ENCODE measurements around the gene CRELD2. TPM values are rescaled to one million over a fixed set of nuclear protein-coding genes. Genes with fewer than 3 reads are reported as not detected.
"Not testable (repeated sequence)": the region's sequence is repeated elsewhere in the genome, so short reads cannot be mapped to it uniquely, and the experiment has no call there.

Gene CRELD2
- total RNA-seq, 6 experiments from 2014 or later = 67.9 to 86.8 (median 78.5) TPM

DNA sequence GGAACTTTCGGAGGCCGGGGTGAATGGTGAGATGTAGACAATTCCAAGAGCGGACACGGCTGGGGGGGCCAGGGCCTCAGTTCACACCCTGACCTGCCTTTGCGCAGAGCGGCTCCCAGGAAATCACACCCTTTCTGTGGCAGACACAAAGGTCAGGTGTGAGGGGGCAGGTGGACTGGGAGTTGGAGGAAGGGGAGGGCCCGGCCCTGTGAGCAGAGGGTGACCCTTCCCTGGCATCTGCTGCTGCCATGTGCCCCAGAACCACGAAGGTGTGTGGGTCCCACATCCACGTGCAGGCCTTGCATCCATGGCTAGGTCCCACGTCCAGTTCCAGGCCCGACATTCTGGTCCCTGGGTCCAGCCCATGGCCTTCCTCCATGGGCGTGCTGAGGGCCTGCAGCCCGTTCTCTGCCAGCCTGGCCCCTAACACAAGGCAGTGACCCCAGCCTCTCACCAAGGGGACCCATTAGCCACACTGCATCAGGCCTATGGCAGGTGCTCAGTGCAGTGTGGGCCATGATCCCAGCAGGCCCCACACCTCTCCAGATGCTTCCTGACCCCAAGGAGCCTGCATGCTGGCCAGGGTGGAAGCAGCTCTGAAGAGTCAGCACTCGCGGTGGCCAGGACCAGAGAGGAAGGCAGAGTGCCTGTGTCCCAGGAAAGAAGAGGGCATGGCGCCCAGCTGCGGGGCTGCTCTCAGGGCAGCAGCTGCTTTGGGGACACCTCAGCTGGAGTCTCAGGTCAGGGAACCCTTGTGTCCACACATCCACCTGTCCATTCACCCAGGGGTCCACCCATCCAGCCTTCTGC lies 23.3 kb downstream of the CRELD2 start:
- Mint-ChIP-seq H3K27me3 (ENCODE audit: insufficient read depth) (peaks cover 3% of the 10 kb centered on the region; the same call in 1 of the 2 replicates), H3K9me3 (no peaks in the 10 kb centered on the region)
- no peak for TF ChIP-seq CTCF (IDR thresholded peaks at IDR 0.05)

GRCh38 chr22:49942565-49943404 lies 24.4 kb downstream of the CRELD2 start:
- no peaks in the 10 kb centered on the region for H3K4me1 Mint-ChIP-seq (ENCODE audit: low read depth)
- no peak for DNase-seq

More for the DNA sequence above, 23.3 kb downstream of the CRELD2 start:
- no peak overlapping the region for H3K27ac Mint-ChIP-seq
- no peaks in the 10 kb centered on the region for H3K4me1 Mint-ChIP-seq (ENCODE audit: low read depth)
- no peak for DNase-seq
- no peak overlapping the region for H3K4me3 Mint-ChIP-seq
- H3K36me3 Mint-ChIP-seq (ENCODE audit: low read depth) = no peaks in the 10 kb centered on the region

DNA sequence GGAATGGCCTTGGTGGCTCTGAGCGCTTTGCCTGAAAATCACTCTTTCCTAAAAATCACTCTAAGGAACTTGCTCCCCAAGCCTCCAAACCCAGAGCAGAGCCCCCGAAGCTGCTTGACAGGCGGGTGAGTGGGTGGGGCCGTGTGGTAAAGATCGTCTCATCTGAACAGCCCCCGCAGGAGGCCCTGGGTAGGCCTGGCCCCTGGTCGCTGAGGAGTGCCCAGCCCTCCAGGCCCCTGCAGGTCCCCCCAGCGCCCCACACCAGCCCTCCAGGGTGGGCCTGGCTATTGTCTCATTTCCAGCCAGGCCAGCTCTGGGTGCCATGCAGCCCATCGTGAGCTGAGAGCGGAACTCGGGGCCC lies 25.0 kb downstream of the CRELD2 start:
- no peaks in the 10 kb centered on the region for H3K9me3 Mint-ChIP-seq
- DNase-seq = no peak
- H3K27me3 Mint-ChIP-seq (ENCODE audit: insufficient read depth) = peaks cover 3% of the 10 kb centered on the region; the same call in 1 of the 2 replicates
- no peaks in the 10 kb centered on the region for H3K36me3 Mint-ChIP-seq (ENCODE audit: low read depth)
- H3K4me1 Mint-ChIP-seq (ENCODE audit: low read depth) = no peaks in the 10 kb centered on the region
- no peak overlapping the region for H3K4me3 Mint-ChIP-seq
- TF ChIP-seq CTCF (IDR thresholded peaks at IDR 0.05) = no peak
- no peak overlapping the region for H3K27ac Mint-ChIP-seq

More at GRCh38 chr22:49942565-49943404, 24.4 kb downstream of the CRELD2 start:
- Mint-ChIP-seq H3K27me3 (ENCODE audit: insufficient read depth) (peaks cover 3% of the 10 kb centered on the region; the same call in 1 of the 2 replicates), H3K27ac (no peak overlapping the region), H3K36me3 (ENCODE audit: low read depth) (no peaks in the 10 kb centered on the region), H3K9me3 (no peaks in the 10 kb centered on the region), H3K4me3 (no peak overlapping the region)
- TF ChIP-seq CTCF (IDR thresholded peaks at IDR 0.05) = no peak

- TF ChIP-seq CTCF (IDR thresholded peaks at IDR 0.05) = no peak
- no peak overlapping the region for H3K4me3 Mint-ChIP-seq
- H3K27ac Mint-ChIP-seq = no peak overlapping the region
- no peak for DNase-seq
- no peaks in the 10 kb centered on the region for H3K9me3 Mint-ChIP-seq
- no peaks in the 10 kb centered on the region for H3K4me1 Mint-ChIP-seq (ENCODE audit: low read depth)
- H3K27me3 Mint-ChIP-seq (ENCODE audit: insufficient read depth) = peaks cover 3% of the 10 kb centered on the region; the same call in 1 of the 2 replicates
- H3K36me3 Mint-ChIP-seq (ENCODE audit: low read depth) = no peaks in the 10 kb centered on the region
Observed at GRCh38 chr22:49943771-49944398, 25.5 kb downstream of the CRELD2 start.

DNA sequence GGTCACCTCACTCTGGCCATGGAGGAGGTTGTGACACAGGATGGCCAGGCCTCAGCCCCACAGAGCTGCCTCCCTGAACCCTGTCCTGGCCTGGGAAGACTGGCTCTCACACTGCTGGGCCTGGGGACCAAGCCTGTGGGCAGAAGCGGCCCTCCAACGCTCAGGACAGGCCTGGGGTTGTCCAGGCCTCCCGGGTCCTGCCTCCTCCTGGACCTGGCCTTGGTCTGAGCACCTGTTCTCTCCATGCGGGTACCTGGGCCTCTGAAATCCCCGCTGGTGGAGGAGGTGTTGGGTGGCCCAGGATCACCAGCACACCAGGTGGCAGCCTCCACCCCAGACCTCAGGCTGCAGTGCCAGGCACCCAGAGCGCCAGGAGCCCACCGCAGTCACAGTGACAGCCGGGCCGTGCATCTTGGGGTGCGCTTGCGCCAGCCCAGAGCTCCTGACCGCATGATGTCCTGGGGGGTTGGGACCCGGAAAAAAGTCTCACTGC lies 26.0 kb downstream of the CRELD2 start:
- no peaks in the 10 kb centered on the region for H3K9me3 Mint-ChIP-seq
- H3K36me3 Mint-ChIP-seq (ENCODE audit: low read depth) = no peaks in the 10 kb centered on the region
- no peak overlapping the region for H3K4me3 Mint-ChIP-seq

DNA sequence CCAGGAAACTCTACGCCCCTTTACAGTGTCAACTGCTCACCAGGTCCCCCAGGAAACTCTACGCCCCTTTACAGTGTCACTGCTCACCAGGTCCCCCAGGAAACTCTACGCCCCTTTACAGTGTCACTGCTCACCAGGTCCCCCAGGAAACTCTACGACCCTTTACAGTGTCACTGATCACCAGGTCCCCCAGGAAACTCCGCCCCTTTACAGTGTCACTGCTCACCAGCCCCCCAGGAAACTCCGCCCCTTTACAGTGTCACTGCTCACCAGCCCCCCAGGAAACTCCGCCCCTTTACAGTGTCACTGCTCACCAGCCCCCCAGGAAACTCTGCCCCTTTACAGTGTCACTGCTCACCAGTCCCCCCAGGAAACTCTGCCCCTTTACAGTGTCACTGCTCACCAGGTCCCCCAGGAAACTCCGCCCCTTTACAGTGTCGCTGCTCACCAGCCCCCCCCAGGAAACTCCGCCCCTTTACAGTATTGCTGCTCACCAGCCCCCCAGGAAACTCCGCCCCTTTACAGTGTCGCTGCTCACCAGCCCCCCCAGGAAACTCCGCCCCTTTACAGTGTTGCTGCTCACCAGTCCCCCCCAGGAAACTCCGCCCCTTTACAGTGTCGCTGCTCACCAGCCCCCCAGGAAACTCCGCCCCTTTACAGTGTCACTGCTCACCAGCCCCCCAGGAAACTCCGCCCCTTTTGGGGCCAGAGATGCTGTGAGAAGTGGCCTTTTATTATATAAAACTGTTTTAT lies 26.8 kb downstream of the CRELD2 start:
- not testable (repeated sequence) for H3K36me3 Mint-ChIP-seq (ENCODE audit: low read depth); H3K4me1 Mint-ChIP-seq (ENCODE audit: low read depth); H3K4me3 Mint-ChIP-seq; H3K27me3 Mint-ChIP-seq (ENCODE audit: insufficient read depth); H3K27ac Mint-ChIP-seq; H3K9me3 Mint-ChIP-seq; DNase-seq

More for the DNA sequence above, 26.0 kb downstream of the CRELD2 start:
- no peak overlapping the region for H3K27ac Mint-ChIP-seq
- no peak for TF ChIP-seq CTCF (IDR thresholded peaks at IDR 0.05)
- H3K27me3 Mint-ChIP-seq (ENCODE audit: insufficient read depth) = peaks cover 3% of the 10 kb centered on the region; the same call in 1 of the 2 replicates
- H3K4me1 Mint-ChIP-seq (ENCODE audit: low read depth) = no peaks in the 10 kb centered on the region
- no peak for DNase-seq

Measured in HFFc6 (cell line).